DMS79 treated with DMSO at 0.1 percent for 48 hours (cell line): ENCODE results near the gene PLA2G4B.

Experiments used
- DNase-seq: peaks from one replicate; lab custom pipeline; 2025; lab: John Stamatoyannopoulos, UW

The PLA2G4B gene

GRCh38 chr15:41869770-41870688 is 31.4 kb downstream of the PLA2G4B start:
- no peak for DNase-seq

- DNase-seq = no peak
These were observed 32.0 kb downstream of the PLA2G4B start for GRCh38 chr15:41870689-41871081.

- no peak for DNase-seq
These were observed 32.7 kb downstream of the PLA2G4B start for GRCh38 chr15:41871175-41871905.

GRCh38 chr15:41872166-41872747 is 33.6 kb downstream of the PLA2G4B start:
- no peak for DNase-seq

GRCh38 chr15:41873711-41874110 is 35.1 kb downstream of the PLA2G4B start:
- DNase-seq = peak; percentile 48

- no peak for DNase-seq
These were observed 36.1 kb downstream of the PLA2G4B start for GRCh38 chr15:41874736-41875135.

- peak; percentile 51 for DNase-seq
These were observed 37.4 kb downstream of the PLA2G4B start for GRCh38 chr15:41876007-41876406.

- DNase-seq = no peak
These were observed 38.0 kb downstream of the PLA2G4B start for GRCh38 chr15:41876689-41877088.

GRCh38 chr15:41877631-41878354 is 39.1 kb downstream of the PLA2G4B start:
- peak; percentile 45 for DNase-seq

- DNase-seq = peak; percentile 61
These were observed 39.7 kb downstream of the PLA2G4B start for GRCh38 chr15:41878355-41878699.

- DNase-seq = no peak
These were observed 40.7 kb downstream of the PLA2G4B start for GRCh38 chr15:41879321-41879845.

GRCh38 chr15:41880156-41880877 is 41.7 kb downstream of the PLA2G4B start:
- DNase-seq = no peak

GRCh38 chr15:41881086-41881485 is 42.4 kb downstream of the PLA2G4B start:
- no peak for DNase-seq

- no peak for DNase-seq
These were observed 42.9 kb downstream of the PLA2G4B start for GRCh38 chr15:41881550-41881919.

- no peak for DNase-seq
These were observed 43.5 kb downstream of the PLA2G4B start for GRCh38 chr15:41881920-41882688.

GRCh38 chr15:41882689-41883483 is 44.2 kb downstream of the PLA2G4B start:
- DNase-seq = no peak

- DNase-seq = no peak
These were observed 44.8 kb downstream of the PLA2G4B start for GRCh38 chr15:41883484-41883825.

- DNase-seq = no peak
These were observed 45.8 kb downstream of the PLA2G4B start for GRCh38 chr15:41884458-41884857.

GRCh38 chr15:41885321-41885720 is 46.7 kb downstream of the PLA2G4B start:
- no peak for DNase-seq

- DNase-seq = no peak
These were observed 47.2 kb downstream of the PLA2G4B start for GRCh38 chr15:41885841-41886240.
